ENCODE results near the gene TRIM49B. TPM values are rescaled to one million over a fixed set of nuclear protein-coding genes. Genes with fewer than 3 reads are reported as not detected.
"Not testable (repeated sequence)": the region's sequence is repeated elsewhere in the genome, so short reads cannot be mapped to it uniquely, and the experiment has no call there.

TRIM49B gene
- not detected for total RNA-seq
- long read RNA-seq = 0 reads

DNA sequence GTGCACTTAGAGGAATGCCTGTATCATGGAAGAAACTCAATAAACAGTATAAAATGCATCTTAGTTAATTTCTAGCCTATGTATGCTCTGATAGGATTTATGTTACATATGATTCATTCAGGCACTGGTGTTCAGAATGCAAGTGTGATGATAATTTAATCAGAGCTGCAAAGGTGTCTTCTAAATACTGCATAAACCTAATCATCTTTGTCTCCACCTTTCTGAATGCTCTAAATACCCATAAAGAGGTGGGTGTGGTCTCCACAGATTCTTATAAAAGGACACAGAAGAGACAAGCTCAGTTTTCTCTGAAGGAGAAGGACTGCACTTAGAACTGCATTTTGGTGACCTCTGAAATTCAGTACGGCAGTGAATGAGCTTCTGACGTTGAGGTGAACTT is at the start of gene TRIM49B:
Gene TRIM49B, plus strand, starts transcription at position 301 of the 400 bp plus-strand sequence. CDS start 2,777 bp downstream, outside the sequence.
- intact Hi-C loops (cut with micrococcal nuclease); DNase-seq; ATAC-seq: not testable (repeated sequence)

DNA sequence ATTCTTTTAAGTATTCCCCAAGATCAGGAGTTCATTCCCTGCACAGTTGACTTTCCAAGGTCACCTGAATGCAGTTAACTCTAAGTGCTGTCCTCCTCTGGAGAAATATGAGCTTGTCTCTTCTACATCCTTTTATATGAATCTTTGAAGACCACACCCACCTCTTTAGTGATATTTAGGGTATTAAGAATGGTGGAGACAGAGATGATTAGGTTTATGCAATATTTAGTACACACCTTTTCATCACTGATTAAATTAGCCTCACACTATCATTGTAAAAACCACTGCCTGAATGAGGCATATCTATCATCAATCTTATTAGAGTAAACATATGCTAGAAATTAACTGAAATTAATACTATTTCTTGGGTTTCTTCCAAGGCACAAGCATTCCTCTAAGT is 44.8 kb upstream of the TRIM49B start, which contains the start of gene TRIM51G:
Gene TRIM51G, minus strand, starts transcription at position 101 of the 400 bp plus-strand sequence. CDS start 2,190 bp downstream, outside the sequence.
- ATAC-seq = not testable (repeated sequence)

DNA sequence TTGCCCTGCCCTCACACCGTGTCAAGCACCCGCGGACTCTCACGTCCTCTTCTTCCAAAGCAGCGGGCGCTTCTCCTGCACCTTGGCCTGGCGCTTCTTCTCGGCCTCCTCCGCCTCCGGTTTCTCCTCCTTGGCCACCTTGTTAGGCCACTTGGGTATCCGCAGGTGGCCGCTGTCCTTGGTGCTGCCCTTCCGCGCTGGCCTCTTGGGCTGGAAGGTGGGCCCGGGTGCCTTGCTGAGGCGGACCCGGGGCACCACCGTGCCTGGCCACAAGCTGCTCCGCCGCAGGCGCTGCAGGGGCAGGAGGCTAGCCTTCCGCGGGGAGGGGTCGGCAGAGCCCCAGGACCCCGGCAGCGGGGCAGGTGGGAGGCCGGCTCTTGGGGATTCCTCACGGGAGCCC is 19.6 kb downstream of the TRIM49B start:
- intact Hi-C loops (cut with micrococcal nuclease); DNase-seq; ATAC-seq: not testable (repeated sequence)

More for the DNA sequence above, 44.8 kb upstream of the TRIM49B start, which contains the start of gene TRIM51G:
- intact Hi-C loops (cut with micrococcal nuclease); DNase-seq: not testable (repeated sequence)

DNA sequence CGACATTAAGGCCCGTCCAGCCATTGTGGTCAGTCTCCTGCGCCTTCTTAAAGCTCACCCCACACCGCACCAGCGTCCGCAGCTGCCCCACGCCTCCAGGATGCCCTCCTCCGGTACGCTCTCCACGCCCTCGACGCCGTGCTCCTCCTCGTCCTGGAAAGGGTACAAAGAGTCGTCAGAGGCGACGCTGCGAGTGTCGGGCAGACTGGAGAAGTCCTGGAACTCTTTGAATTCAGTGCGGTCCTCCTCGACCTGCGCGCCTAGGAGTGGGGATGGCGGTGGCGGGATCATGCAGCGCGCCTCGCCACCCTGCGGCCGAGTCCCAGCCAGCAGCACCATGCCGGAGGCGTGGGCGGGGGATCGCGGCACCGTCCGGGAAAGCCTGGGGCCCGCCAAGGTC is 21.2 kb downstream of the TRIM49B start:
- DNase-seq; intact Hi-C loops (cut with micrococcal nuclease); ATAC-seq: not testable (repeated sequence)

GRCh38 chr11:49059012-49059411 is 30.4 kb downstream of the TRIM49B start, which contains the start of gene TRIM64C:
TSS of gene TRIM64C (minus strand) at chr11:49059112. CDS start at chr11:49059112, 0 bp downstream.
- ATAC-seq; DNase-seq; intact Hi-C loops (cut with micrococcal nuclease): not testable (repeated sequence)

DNA sequence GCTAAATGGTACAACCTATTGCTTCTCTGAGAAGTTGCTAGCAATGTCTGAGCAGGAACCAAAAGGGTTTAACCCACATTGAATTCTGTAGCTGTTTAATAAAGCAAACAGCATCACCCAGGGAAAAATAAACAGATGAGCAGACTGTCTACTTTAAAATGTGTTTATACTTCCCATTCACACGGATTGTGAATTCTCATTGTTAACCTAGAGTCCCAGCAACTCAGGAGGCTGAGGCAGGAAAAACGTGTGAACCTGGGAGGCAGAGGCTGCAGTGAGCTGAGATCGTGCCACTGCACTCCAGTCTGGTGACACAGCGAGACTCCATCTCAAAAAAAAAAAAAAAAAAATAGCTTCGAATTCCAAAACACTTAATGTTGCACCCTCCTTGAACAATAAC is 41.3 kb downstream of the TRIM49B start:
- ATAC-seq; intact Hi-C loops (cut with micrococcal nuclease); DNase-seq: not testable (repeated sequence)

Other genes starting within 250 kb of the TRIM49B start
- gene TRIM51G, start 44.9 kb upstream of the TRIM49B start, total RNA-seq = not detected
- gene TRIM64C, start 30.3 kb downstream of the TRIM49B start, total RNA-seq = not detected
- gene FOLH1, start 179.8 kb downstream of the TRIM49B start, total RNA-seq = not detected